Uterus (tissue), 2 donors: Measurements from ENCODE around the gene NR6A1.

ENCODE experiments used
- CTCF ChIP-seq, 4 experiments: fragments of 200-600 bp in 2 of 4; fragments of 450-650 bp in 2 of 4; sonication (generic) in 2 of 4; IDR thresholded peaks; one replicate each; pipeline ENCODE4 v1.5.1; 2016 to 2019; ENCODE audit warnings: antibody characterized with exemption in 4 of 4, mild to moderate bottlenecking in 2 of 4, moderate library complexity in 1 of 4
- POLR2A ChIP-seq, 2 donors: fragments of 450-650 bp; IDR thresholded peaks; one replicate each; pipeline ENCODE4 v1.6.1; 2016; ENCODE audit warnings: antibody characterized with exemption in 2 of 2, mild to moderate bottlenecking in 1 of 2, moderate library complexity in 1 of 2

DNA sequence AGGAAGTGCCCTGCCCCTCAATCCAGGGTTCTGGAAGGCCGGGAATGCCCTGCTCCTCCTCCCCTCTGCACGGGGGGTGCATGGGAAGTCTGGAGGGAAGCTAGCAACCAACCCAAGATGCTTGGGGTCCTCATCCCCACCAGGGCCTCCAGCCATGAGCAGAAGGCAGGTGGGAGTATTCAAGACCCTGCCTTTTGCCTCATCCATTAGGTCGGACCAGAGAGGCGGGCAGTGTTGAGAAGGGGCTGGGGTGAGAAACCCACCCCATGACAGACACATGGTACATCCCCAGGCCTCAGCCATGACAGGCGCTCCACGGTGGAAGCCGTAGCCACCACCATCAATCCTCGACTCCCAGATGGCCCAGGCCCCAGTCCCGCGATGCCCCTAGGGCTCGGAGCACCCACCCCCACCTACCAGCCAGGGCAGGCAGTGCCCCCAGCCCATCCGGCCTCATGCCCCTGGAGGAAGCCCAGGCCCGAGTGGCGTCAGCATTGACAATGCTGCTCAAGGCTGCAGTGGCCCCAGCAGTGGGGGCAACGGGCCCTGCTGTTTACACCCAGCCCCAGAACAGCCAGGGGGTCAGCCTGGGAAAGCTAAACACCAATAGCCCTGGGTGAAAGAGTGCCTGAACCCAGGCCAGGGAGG is 272.5 kb downstream of the NR6A1 start:
- TF ChIP-seq CTCF (IDR thresholded peaks at IDR 0.05) (no peak), POLR2A (IDR thresholded peaks at IDR 0.05) (no peak)
